ENCODE data around the gene TARP.

Gene TARP

DNA sequence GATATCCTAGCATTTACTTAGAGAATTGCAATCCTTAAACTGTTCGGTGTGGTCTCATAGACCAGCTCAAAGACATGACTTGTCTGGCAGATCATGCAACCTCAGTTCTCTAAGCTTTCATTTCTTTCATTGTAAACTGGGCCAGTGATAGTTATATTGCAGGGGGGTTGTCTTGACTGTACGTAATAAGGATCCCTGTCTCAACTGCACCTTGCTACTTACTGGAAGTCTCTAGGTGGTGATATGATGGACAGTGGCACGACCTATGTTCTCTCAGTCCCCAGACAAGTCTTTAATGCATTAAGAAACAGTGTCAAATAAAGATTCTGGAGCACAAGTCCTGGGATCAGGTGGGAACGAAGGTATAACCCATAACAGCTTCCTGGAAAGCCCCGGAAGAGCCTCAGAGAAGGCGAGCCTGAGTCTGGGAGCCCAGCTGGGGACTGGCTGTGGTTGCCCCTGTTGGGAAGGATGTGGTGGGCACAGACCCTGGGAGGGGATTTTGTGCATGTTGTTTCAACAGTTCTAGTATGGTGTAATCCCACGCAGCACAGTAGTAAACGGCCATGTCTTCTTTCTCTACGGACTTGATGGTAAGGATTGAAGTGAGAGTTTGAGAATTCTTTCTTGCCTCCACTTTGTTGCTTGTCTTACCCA lies 26.0 kb upstream of the TARP start:
- H3K27ac ChIP-seq (ENCODE audit: low read depth, low read length, severe bottlenecking): no peak overlapping the region
- no peaks in the 10 kb centered on the region for H3K9me3 ChIP-seq (ENCODE audit: control insufficient read depth, low read length)
- no peaks in the 10 kb centered on the region for H3K36me3 ChIP-seq (ENCODE audit: control insufficient read depth, insufficient read depth, low read length)
- WGBS, 2 experiments (ENCODE audit: insufficient coverage in 2 of 2): 94% methylated on average over 6 to 7 of the region's 9 CpGs
- no peaks in the 10 kb centered on the region for H3K4me1 ChIP-seq (ENCODE audit: control insufficient read depth, insufficient read depth, low read length, poor library complexity, severe bottlenecking)
- no peak overlapping the region for H3K4me3 ChIP-seq (ENCODE audit: extremely low read depth, insufficient read depth, low read length, poor library complexity, severe bottlenecking)

GRCh38 chr7:38296059-38296857 lies 22.8 kb upstream of the TARP start:
- no peaks in the 10 kb centered on the region for H3K4me1 ChIP-seq (ENCODE audit: control insufficient read depth, insufficient read depth, low read length, poor library complexity, severe bottlenecking)

DNA sequence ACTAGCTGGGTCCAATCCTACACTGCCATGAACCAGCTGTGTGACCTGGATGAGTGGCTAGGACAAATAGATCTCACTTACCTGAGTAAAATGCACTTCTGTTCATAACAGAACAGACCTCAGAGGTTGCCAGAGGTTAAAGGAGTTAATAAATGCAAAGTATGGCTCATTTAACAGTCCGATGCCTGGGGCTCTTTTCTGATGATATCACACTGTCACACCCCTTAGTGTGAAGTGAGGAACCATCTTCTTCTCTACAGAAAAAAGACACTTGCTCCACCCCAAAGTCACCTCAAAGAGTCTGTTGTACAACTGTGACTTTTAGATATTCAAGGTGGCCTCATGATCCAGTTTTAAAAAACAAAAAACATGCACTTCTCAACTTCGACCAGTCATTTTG lies 21.5 kb upstream of the TARP start:
- H3K36me3 ChIP-seq (ENCODE audit: control insufficient read depth, insufficient read depth, low read length): no peaks in the 10 kb centered on the region
- no CpG with 5 or more reads among the region's 2 CpGs for WGBS, 2 experiments (ENCODE audit: insufficient coverage in 2 of 2)
- H3K4me1 ChIP-seq (ENCODE audit: control insufficient read depth, insufficient read depth, low read length, poor library complexity, severe bottlenecking): no peaks in the 10 kb centered on the region
- no peak overlapping the region for H3K27ac ChIP-seq (ENCODE audit: low read depth, low read length, severe bottlenecking)
- no peak overlapping the region for H3K4me3 ChIP-seq (ENCODE audit: extremely low read depth, insufficient read depth, low read length, poor library complexity, severe bottlenecking)
- H3K9me3 ChIP-seq (ENCODE audit: control insufficient read depth, low read length): no peaks in the 10 kb centered on the region

More at GRCh38 chr7:38296059-38296857, 22.8 kb upstream of the TARP start:
- no peak overlapping the region for H3K27ac ChIP-seq (ENCODE audit: low read depth, low read length, severe bottlenecking)
- H3K9me3 ChIP-seq (ENCODE audit: control insufficient read depth, low read length): no peaks in the 10 kb centered on the region
- no peak overlapping the region for H3K4me3 ChIP-seq (ENCODE audit: extremely low read depth, insufficient read depth, low read length, poor library complexity, severe bottlenecking)
- WGBS, 2 experiments (ENCODE audit: insufficient coverage in 2 of 2): 83 to 89% methylated on average over 3 to 4 of the region's 5 CpGs
- H3K36me3 ChIP-seq (ENCODE audit: control insufficient read depth, insufficient read depth, low read length): no peaks in the 10 kb centered on the region

DNA sequence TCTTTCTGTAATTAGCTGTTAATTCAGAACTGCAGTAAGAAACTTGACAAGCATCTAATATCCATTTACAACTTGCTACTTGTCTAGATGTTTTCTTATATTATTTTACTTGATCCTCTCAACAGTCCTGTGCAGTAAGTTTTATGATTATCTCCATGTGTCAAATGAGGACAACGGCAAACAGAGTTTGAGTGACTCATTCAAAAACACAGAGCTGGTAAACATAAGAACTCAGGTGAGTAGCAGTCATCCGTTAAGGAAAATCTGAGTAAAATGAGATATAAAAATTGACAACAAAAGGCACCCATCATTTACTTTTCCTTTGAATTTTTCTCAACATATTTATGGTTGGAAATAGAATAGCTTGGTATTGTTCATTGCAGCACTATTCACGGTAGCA lies 19.0 kb upstream of the TARP start:
- Histone ChIP-seq H3K9me3 (ENCODE audit: control insufficient read depth, low read length) (no peaks in the 10 kb centered on the region), H3K4me3 (ENCODE audit: extremely low read depth, insufficient read depth, low read length, poor library complexity, severe bottlenecking) (no peak overlapping the region), H3K36me3 (ENCODE audit: control insufficient read depth, insufficient read depth, low read length) (no peaks in the 10 kb centered on the region), H3K27ac (ENCODE audit: low read depth, low read length, severe bottlenecking) (no peak overlapping the region), H3K4me1 (ENCODE audit: control insufficient read depth, insufficient read depth, low read length, poor library complexity, severe bottlenecking) (no peaks in the 10 kb centered on the region)
- WGBS, 2 experiments (ENCODE audit: insufficient coverage in 2 of 2): 78% methylated on average over 1 of the region's 3 CpGs; no CpG with 5 or more reads in 1 of the 2 experiments

- Histone ChIP-seq H3K27ac (ENCODE audit: low read depth, low read length, severe bottlenecking) (no peak overlapping the region), H3K9me3 (ENCODE audit: control insufficient read depth, low read length) (no peaks in the 10 kb centered on the region), H3K36me3 (ENCODE audit: control insufficient read depth, insufficient read depth, low read length) (no peaks in the 10 kb centered on the region), H3K4me1 (ENCODE audit: control insufficient read depth, insufficient read depth, low read length, poor library complexity, severe bottlenecking) (no peaks in the 10 kb centered on the region), H3K4me3 (ENCODE audit: extremely low read depth, insufficient read depth, low read length, poor library complexity, severe bottlenecking) (no peak overlapping the region)
- WGBS, 2 experiments (ENCODE audit: insufficient coverage in 2 of 2): 100% methylated on average over 2 of the region's 2 CpGs; no CpG with 5 or more reads in 1 of the 2 experiments
These were observed 18.2 kb upstream of the TARP start for GRCh38 chr7:38291650-38292049.

GRCh38 chr7:38291117-38291647 lies 17.7 kb upstream of the TARP start:
- 70 to 93% methylated on average over 5 to 6 of the region's 9 CpGs for whole genome bisulfite sequencing, 2 experiments (ENCODE audit: insufficient coverage in 2 of 2)
- Histone ChIP-seq H3K4me1 (ENCODE audit: control insufficient read depth, insufficient read depth, low read length, poor library complexity, severe bottlenecking) (no peaks in the 10 kb centered on the region), H3K27ac (ENCODE audit: low read depth, low read length, severe bottlenecking) (no peak overlapping the region), H3K36me3 (ENCODE audit: control insufficient read depth, insufficient read depth, low read length) (no peaks in the 10 kb centered on the region), H3K4me3 (ENCODE audit: extremely low read depth, insufficient read depth, low read length, poor library complexity, severe bottlenecking) (no peak overlapping the region), H3K9me3 (ENCODE audit: control insufficient read depth, low read length) (no peaks in the 10 kb centered on the region)

DNA sequence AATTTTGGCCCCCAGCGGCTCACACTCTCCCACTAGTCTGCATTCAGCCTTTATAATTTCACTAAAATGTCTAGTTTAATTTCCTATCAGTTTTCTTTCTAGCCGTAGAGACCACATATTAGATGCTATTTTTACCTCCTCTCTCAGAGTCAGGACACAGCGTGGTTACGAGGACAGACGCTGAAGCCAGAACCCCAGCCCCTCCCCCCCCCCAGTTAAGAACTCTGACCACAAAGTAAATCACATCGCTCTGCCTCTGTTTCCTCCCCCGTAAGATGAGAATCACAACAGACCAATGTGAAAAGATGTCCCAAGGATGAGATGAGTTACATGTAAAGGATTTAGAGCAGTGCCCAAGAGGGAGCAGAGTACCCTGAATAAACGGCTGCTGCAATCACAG lies 11.1 kb upstream of the TARP start:
- H3K4me3 ChIP-seq (ENCODE audit: extremely low read depth, insufficient read depth, low read length, poor library complexity, severe bottlenecking): no peak overlapping the region
- H3K27ac ChIP-seq (ENCODE audit: low read depth, low read length, severe bottlenecking): no peak overlapping the region
- no peaks in the 10 kb centered on the region for H3K36me3 ChIP-seq (ENCODE audit: control insufficient read depth, insufficient read depth, low read length)
- no peaks in the 10 kb centered on the region for H3K9me3 ChIP-seq (ENCODE audit: control insufficient read depth, low read length)
- WGBS, 2 experiments (ENCODE audit: insufficient coverage in 2 of 2): 96 to 100% methylated on average over 3 to 6 of the region's 8 CpGs
- peaks cover 11% of the 10 kb centered on the region for H3K4me1 ChIP-seq (ENCODE audit: control insufficient read depth, insufficient read depth, low read length, poor library complexity, severe bottlenecking)

GRCh38 chr7:38283809-38284208 lies 10.4 kb upstream of the TARP start:
- whole genome bisulfite sequencing, 2 experiments (ENCODE audit: insufficient coverage in 2 of 2): no CpG with 5 or more reads among the region's 1 CpG
- H3K27ac ChIP-seq (ENCODE audit: low read depth, low read length, severe bottlenecking): no peak overlapping the region
- H3K4me1 ChIP-seq (ENCODE audit: control insufficient read depth, insufficient read depth, low read length, poor library complexity, severe bottlenecking): peaks cover 11% of the 10 kb centered on the region
- H3K4me3 ChIP-seq (ENCODE audit: extremely low read depth, insufficient read depth, low read length, poor library complexity, severe bottlenecking): no peak overlapping the region
- H3K36me3 ChIP-seq (ENCODE audit: control insufficient read depth, insufficient read depth, low read length): no peaks in the 10 kb centered on the region
- no peaks in the 10 kb centered on the region for H3K9me3 ChIP-seq (ENCODE audit: control insufficient read depth, low read length)

- H3K9me3 ChIP-seq (ENCODE audit: control insufficient read depth, low read length): no peaks in the 10 kb centered on the region
- no peaks in the 10 kb centered on the region for H3K36me3 ChIP-seq (ENCODE audit: control insufficient read depth, insufficient read depth, low read length)
- 88 to 90% methylated on average over 1 to 2 of the region's 4 CpGs for WGBS, 2 experiments (ENCODE audit: insufficient coverage in 2 of 2)
- no peak overlapping the region for H3K27ac ChIP-seq (ENCODE audit: low read depth, low read length, severe bottlenecking)
- H3K4me1 ChIP-seq (ENCODE audit: control insufficient read depth, insufficient read depth, low read length, poor library complexity, severe bottlenecking): peaks cover 11% of the 10 kb centered on the region
- no peak overlapping the region for H3K4me3 ChIP-seq (ENCODE audit: extremely low read depth, insufficient read depth, low read length, poor library complexity, severe bottlenecking)
These were observed 9.7 kb upstream of the TARP start for GRCh38 chr7:38283107-38283506.

DNA sequence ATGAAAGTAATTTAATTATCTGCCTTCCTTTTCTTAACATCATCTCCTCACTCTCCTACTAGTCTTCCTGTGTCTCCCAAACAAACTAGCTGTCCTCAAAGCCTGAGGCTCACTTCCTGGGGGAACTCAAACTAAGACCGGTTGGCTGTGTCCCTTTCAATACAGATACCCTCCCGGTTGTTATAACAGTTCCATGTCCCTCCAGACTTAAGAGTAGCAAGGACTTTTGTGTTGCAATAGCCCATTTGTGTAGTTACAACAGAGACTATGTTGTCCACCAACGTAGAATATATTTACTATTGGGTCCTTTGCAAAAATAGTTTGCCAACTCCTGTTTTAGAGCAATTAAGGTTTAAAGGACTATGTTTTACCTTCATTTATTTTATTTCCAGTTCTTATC lies 8.6 kb upstream of the TARP start:
- no peaks in the 10 kb centered on the region for H3K9me3 ChIP-seq (ENCODE audit: control insufficient read depth, low read length)
- no peak overlapping the region for H3K27ac ChIP-seq (ENCODE audit: low read depth, low read length, severe bottlenecking)
- H3K4me1 ChIP-seq (ENCODE audit: control insufficient read depth, insufficient read depth, low read length, poor library complexity, severe bottlenecking): peaks cover 11% of the 10 kb centered on the region
- H3K4me3 ChIP-seq (ENCODE audit: extremely low read depth, insufficient read depth, low read length, poor library complexity, severe bottlenecking): no peak overlapping the region
- no peaks in the 10 kb centered on the region for H3K36me3 ChIP-seq (ENCODE audit: control insufficient read depth, insufficient read depth, low read length)
- 86 to 100% methylated on average over 1 to 2 of the region's 3 CpGs for WGBS, 2 experiments (ENCODE audit: insufficient coverage in 2 of 2)

GRCh38 chr7:38281266-38281665 lies 7.8 kb upstream of the TARP start:
- Histone ChIP-seq H3K4me1 (ENCODE audit: control insufficient read depth, insufficient read depth, low read length, poor library complexity, severe bottlenecking) (peaks cover 11% of the 10 kb centered on the region), H3K27ac (ENCODE audit: low read depth, low read length, severe bottlenecking) (no peak overlapping the region), H3K36me3 (ENCODE audit: control insufficient read depth, insufficient read depth, low read length) (no peaks in the 10 kb centered on the region), H3K9me3 (ENCODE audit: control insufficient read depth, low read length) (no peaks in the 10 kb centered on the region), H3K4me3 (ENCODE audit: extremely low read depth, insufficient read depth, low read length, poor library complexity, severe bottlenecking) (no peak overlapping the region)

Data from mesodermal cell (in vitro differentiated cells).